Glomerular visceral epithelial cell (primary cell): ENCODE measurements around the gene MAML3.

Experiments used
- DNase-seq: peaks from one replicate; pipeline ENCODE4 v3.0.0-alpha.2; 2016; ENCODE audit errors: extremely low spot score

Gene MAML3

DNA sequence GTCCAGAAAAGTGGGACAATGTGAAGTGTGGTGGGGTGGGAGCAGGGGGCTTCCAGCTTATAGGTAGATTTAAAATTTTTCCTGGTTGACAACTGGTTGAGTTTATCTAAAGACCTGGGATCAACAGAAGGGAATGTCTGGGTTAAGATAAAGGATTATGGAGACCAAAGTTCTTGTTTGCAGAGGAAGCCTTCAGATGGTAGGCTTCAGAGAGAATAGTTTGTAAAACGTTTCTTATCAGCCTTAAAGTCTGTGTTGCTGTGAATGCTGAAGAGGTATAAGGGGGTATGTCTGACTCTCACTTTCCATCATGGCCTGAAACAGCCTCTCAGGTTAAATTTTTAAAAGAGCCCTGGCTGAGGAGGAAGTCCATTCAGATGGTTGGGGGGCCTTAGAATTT, 467.9 kb downstream of the MAML3 start:
- no peak for DNase-seq

DNA sequence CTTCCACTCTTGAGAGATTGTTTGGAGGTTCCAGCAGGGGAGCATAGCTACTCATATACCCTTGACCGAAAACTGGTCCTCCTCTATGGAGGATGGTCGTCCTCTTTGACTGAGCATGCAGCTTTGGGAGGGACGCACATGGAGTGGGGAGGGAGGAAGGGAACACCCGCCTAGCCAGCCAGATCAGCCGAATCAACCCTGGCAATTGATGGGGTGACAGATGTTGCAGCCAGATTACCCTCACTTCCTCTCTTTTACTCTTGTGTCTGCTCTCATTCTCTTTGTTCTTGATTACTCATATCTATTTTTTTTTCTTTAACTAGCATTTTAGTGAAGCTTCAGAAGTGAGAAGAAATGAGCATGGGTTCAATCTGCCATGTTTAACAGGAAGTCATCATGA, 468.8 kb downstream of the MAML3 start:
- no peak for DNase-seq

DNA sequence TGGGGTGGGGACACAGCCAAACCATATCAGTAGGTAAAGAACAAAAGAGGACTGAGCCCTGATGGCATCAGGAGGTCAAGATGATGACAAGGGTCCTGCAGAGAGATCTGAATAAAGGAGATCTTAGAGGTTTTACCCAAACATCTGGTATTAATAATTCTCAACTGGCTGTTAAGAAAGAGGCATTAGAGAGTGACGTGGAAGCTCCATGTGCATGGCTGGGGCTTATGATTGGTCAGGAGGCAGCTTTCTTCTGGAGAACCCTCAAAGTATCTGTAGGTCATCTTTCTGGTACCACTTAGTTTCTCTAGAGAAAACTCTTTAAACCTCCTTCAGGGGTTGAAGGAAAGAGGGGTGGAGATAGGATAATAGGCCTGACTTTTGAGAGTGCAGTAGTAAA, 469.6 kb downstream of the MAML3 start:
- DNase-seq, result no peak

DNA sequence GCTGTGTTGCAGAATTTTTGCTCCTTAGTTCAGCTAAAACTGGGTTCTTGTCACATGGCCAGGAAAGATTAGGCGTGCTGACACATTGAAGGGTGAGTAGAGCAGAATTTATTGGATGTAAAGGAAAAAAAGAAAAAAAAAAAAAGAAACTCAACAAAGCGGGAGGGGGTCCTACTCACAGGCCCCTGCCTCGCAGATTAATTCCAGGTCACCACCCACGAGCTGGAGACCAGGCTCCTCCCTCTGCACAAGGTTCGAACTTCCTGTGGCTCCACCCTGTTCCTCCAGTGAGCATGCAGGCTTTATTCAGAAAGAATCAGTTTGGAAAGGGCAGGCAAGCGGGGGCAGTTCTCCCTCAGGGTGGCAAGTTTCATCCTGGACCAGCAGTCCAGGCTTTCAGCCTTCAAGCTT, 471.2 kb downstream of the MAML3 start:
- no peak for DNase-seq

DNA sequence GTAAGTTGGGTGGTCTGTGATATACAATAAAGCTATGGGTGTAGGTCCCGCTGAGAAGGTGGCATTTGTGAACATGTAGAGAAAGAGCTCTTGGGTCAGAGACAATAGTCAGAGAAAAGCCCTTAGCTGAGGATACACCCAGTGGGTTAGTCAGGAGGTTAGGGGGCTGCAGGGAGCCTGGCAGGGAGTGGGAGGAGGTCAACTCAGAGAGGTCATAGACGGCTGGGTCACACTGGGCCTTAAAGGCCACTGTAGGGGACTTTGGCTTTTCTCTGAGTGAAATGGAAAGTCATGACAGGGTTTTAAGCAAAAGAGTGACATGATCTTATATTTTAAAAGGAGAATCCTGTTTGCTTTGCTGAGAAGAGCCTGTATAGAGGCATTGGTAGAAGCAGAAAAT, 471.7 kb downstream of the MAML3 start:
- DNase-seq, result no peak

DNA sequence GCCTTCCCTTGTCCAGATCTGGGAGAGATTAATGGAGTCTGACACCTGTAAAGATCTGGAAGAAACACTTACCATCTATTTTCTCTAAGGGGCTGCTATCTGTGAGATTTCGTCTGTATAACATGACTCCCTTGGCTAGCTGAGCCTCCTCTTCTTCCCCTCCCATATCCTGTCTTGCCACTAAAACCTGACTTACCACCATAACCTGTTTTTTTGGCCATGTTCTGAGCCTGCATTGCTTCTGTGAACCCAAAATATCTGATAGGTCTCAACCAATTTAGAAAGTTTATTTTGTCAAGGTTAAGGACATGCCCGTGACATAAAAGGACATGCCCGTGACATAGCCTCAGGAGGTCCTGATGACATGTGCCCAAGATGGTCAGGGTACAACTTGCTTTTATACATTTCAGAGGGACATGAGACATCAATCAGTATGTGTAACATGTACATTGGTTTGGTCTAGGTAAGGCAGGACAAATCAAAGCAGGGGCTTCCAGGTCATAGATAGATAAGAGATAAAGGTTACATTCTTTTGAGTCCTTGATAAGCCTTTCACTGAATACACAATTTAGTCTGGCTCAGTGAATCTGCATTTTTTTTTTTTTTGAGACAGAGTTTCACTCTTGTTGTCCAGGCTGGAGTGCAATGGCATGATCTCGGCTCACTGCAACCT, 476.9 kb downstream of the MAML3 start:
- no peak for DNase-seq

DNA sequence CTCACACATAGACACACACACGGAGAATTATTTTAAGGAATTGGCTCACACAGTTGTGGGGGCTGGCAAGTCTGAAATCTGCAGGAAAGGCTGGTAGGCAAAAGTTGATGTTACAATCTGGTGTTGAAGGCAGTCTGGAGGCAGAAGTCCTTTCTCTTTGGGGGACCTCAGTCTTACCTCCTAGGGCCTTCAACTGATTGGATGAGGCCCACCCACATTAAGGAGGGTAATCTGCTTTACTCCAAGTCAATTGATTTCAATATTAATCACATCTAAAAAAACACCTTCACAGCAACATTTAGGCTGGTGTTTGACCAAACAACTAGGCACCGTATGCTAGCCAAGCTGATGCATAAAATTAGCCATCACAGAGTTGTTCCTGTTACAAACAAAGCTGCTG, 477.6 kb downstream of the MAML3 start:
- DNase-seq, result no peak

DNA sequence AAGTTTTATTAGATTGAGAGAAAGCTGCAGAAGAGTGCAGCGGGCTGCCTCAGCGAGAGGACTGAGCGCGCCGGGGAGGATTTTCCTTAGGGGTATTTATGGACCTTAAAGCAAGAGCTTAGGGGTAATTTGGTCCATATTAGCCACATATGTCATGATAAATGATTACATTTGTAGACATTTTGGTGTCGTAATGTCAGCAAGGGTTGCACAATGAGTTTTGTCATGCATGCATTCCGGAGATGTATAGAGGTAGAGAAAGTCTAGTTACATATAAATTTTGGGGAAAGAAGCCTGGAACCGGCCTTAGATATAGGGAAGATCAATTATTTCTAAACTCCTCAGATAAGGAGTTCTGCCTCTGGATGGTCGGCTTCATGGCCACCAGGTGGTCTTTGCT, 478.3 kb downstream of the MAML3 start:
- no peak for DNase-seq

DNA sequence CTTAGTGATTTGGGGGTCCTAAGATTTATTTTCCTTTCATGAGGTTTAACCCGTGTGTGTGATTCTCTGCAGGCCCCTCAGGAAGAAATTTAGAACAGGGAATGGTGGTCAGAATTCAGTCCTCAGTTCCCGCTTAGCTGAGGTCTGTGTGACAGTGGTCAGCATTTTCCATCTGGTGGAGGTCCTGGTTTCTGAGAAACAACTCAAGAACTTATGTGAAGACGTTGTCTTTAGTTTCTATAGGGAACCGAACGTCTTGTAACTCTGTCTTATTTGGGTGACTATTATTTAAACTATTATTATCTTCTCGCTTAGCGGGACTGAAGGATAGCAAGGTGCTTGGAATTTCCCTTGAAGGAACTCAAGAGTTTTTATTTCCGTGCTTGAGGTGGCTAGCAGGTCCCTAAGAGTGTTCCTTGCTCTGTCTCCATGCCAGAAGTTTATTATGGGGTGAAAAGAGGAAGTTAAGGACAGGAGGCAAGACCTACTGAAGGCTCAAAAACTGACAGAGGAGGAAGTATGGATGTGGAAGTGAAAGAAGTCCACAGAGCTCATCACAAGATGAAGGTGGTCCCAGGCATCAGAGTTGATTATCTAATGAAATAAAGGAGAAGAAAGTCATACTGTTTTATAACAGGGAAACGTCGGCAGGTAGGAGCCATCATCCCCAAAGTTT, 479.0 kb downstream of the MAML3 start:
- DNase-seq, result no peak

DNA sequence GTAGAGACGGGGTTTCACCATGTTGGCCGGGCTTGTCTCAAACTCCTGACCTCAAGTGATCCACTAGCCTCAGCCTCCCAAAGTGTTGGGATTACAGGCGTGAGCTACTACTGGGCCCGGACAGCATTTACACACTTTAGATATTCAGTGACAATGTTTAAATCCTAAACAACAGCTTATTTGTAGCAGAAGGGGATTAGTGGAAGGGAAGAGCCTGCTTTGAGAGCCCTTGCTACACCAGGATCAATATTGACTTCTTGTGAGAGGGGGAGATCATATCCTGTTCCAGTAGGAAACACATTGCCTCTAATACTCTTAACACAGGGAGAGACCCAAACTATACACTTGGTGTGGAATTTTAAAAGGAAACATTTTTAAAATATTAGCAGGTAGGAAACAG, 481.3 kb downstream of the MAML3 start:
- DNase-seq, result no peak

DNA sequence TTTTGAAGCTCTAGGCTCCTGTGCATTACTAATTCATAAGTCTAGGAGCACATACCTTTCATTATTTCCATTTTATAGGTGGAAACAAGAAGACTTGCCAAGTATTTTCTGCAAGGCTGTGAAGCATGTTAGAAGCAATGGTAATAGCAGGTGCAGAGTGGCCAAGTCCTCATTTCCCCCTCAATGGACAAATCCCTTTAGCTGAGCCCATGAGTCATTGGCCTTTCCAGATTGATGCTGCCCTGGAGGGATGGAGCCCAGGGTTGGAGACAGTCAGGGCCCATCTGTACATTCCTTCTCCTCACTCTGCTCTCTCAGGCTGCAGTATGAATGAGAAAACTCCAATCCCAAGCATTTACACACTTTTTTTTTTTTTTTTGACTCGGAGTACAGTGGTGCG, 481.8 kb downstream of the MAML3 start:
- DNase-seq, result peak; percentile 25

DNA sequence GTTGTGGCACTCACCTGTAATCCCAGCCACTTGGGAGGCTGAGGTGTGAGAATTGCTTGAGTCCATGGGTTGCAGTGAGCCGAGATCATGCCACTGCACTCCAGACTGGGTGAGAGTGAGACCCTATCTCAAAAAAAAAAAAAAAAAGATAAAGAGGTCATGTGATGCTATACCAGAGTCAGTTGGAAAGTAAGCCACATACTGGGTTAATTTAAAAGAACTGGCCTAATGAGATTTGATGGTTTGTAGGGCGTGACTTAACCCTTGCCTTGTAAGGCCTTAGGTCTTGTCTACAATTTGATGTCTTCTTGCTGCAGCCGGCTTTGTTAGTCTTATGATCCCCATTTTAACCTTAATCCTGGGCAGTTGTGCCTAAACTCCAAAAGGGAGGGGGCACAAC, 483.2 kb downstream of the MAML3 start:
- DNase-seq, result no peak

DNA sequence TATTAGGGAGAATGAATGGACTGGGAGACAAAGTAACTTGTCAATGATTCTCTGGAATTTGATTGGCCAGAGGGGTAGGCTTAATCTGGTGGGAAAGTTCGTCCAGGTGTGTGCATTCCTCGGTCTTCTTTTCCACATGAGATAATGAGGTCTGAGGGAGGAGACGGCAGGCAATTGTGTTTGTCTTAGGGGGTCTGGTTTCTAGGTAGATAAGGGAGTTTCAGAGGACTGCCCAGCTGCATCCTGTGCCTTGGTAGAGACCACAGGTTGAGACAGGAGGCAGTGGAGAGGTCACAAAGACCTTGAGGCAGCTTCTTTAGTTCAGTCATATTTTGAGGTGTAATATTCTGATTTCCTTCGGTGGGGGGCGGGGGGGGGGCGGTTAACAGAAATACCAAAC, 484.1 kb downstream of the MAML3 start:
- DNase-seq, result no peak

DNA sequence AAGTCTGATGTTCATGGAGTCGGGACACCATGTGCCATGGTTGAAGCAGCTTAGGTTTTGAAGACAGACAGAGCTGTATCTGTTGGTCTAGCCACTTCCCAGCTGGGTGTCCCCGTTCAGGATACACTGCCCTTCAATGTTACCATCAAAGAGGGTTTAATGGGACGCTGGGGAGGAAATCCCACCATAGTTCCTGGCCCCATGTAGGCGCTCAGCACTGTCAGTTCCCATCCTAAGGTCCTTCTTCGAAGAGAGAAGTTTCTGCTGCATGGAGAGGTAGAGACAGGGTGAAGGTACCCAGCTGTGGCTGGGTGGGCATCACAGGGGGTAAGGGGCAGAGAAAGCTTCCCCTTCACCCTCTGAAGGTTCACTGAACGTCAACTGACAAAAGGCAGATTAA, 484.6 kb downstream of the MAML3 start:
- DNase-seq, result no peak

DNA sequence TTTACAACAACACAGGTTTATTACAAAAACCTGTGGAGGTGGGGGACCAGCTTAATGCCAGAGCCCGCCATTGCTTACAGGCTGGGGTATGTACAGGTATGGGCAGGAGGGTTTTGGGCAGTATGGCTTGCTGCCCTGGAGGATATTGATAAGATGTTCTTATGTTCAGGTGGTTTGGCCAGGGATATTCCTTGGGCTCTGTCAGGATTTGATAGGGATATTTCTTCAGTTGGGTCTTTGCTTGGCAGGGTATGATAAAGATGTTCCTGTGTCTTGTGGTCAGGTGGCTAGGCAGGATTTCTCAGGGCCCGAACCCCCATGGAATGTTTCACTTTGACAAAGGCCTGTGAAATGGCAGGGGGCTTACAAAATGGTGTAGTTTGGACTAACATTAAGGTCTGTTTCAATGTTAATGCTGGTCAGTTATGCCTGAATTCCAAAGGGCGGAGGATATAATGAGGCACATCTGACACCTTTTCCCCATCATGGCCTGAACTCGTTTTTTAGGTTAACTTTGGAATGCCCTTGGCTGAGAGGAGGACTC, 485.3 kb downstream of the MAML3 start:
- DNase-seq, result no peak

DNA sequence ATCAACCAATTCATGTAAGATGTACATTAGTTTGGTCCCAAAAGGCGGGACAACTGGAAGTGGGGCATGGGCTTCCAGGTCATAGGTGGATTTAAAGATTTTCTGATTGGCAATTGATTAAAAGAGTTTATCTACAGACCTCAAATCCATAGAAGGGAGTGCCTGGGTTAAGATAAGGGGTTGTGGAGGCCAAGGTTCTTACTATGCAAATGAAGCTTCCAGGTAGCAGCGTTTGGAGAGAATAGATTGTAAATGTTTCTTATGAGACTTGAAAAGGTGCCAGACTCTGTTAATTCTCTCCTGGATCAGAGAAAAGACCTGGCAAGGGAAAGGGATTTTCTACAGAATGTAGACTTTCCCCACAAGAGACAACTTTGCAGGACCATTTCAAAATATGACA, 485.9 kb downstream of the MAML3 start:
- DNase-seq, result no peak
